Liver (tissue), 3 donors: Measurements from ENCODE around the gene AQP10.

ENCODE experiments used
- EGR1 ChIP-seq, 2 donors: IDR thresholded peaks; 2 replicates each; pipeline ENCODE4 v1.6.1; 2016 to 2018; ENCODE audit warnings: antibody characterized with exemption in 2 of 2, low read depth in 2 of 2
- GABPA ChIP-seq, 2 donors: IDR thresholded peaks in 1 of 2; conservative IDR thresholded peaks in 1 of 2; 2 replicates each; pipeline ENCODE4 v1.6.1; 2016; ENCODE audit warnings: antibody characterized with exemption in 2 of 2, mild to moderate bottlenecking in 1 of 2, moderate library complexity in 1 of 2
- JUND ChIP-seq, 2 donors: IDR thresholded peaks; 2 replicates each; pipeline ENCODE4 v1.6.1; 2016; ENCODE audit warnings: antibody characterized with exemption in 2 of 2
- RAD21 ChIP-seq, 2 donors: IDR thresholded peaks; 2 replicates each; pipeline ENCODE4 v1.6.1; 2016; ENCODE audit warnings: antibody characterized with exemption in 2 of 2, mild to moderate bottlenecking in 2 of 2
- SP1 ChIP-seq: IDR thresholded peaks from 2 replicates; pipeline ENCODE4 v1.6.1; 2018; ENCODE audit warnings: antibody characterized with exemption, mild to moderate bottlenecking
- TAF1 ChIP-seq: conservative IDR thresholded peaks from 2 replicates; pipeline ENCODE4 v1.6.1; 2016; ENCODE audit warnings: antibody characterized with exemption, mild to moderate bottlenecking
- YY1 ChIP-seq: IDR thresholded peaks from 2 replicates; pipeline ENCODE4 v1.6.1; 2016; ENCODE audit warnings: antibody characterized with exemption, mild to moderate bottlenecking
- TF ChIP-seq, protein P1 (sequence below): fragments of 150-350 bp; IDR thresholded peaks from 2 replicates; pipeline ENCODE4 v1.5.1; 2017; ENCODE audit warnings: improper control_type of control experiment, low read depth, low read length; ENCODE audit not compliant: missing input control
- TF ChIP-seq, protein P2 (sequence below): IDR thresholded peaks from 2 replicates; pipeline ENCODE4 v1.6.1; 2016; ENCODE audit warnings: antibody characterized with exemption, mild to moderate bottlenecking
- TF ChIP-seq, protein P3 (sequence below): IDR thresholded peaks from 2 replicates; pipeline ENCODE4 v1.6.1; 2016; ENCODE audit warnings: antibody characterized with exemption
- donor health status: healthy.
- donor health status: healthy.

DNA sequence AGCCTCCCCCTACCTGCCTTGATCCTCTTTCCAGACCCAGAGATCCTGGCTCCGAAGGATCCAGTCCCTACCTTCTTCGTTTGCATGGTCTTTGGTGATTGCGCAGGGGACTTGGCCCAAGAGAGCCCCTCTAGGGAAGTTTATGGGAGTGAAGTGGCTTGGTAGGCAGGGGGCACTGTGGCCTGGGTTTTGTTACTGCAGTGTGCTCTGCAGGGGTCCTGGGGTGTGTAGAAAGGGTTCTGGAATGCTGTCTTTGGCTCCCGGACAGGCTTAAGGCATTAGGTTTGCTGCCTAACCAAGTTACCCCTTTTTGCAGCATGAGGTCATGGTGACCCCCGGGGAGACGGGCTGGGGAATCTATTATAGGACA, 8.2 kb downstream of the AQP10 start:
- TF ChIP-seq, protein P1, sequence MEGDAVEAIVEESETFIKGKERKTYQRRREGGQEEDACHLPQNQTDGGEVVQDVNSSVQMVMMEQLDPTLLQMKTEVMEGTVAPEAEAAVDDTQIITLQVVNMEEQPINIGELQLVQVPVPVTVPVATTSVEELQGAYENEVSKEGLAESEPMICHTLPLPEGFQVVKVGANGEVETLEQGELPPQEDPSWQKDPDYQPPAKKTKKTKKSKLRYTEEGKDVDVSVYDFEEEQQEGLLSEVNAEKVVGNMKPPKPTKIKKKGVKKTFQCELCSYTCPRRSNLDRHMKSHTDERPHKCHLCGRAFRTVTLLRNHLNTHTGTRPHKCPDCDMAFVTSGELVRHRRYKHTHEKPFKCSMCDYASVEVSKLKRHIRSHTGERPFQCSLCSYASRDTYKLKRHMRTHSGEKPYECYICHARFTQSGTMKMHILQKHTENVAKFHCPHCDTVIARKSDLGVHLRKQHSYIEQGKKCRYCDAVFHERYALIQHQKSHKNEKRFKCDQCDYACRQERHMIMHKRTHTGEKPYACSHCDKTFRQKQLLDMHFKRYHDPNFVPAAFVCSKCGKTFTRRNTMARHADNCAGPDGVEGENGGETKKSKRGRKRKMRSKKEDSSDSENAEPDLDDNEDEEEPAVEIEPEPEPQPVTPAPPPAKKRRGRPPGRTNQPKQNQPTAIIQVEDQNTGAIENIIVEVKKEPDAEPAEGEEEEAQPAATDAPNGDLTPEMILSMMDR = no peak
- no peak for TF ChIP-seq RAD21 (IDR thresholded peaks at IDR 0.05)
- TF ChIP-seq SP1 = no peak
- no peak for TF ChIP-seq TAF1
- no peak for TF ChIP-seq EGR1 (IDR thresholded peaks at IDR 0.05; ENCODE audit: low read depth in 2 of 2)
- no peak for TF ChIP-seq YY1
- TF ChIP-seq, protein P2, sequence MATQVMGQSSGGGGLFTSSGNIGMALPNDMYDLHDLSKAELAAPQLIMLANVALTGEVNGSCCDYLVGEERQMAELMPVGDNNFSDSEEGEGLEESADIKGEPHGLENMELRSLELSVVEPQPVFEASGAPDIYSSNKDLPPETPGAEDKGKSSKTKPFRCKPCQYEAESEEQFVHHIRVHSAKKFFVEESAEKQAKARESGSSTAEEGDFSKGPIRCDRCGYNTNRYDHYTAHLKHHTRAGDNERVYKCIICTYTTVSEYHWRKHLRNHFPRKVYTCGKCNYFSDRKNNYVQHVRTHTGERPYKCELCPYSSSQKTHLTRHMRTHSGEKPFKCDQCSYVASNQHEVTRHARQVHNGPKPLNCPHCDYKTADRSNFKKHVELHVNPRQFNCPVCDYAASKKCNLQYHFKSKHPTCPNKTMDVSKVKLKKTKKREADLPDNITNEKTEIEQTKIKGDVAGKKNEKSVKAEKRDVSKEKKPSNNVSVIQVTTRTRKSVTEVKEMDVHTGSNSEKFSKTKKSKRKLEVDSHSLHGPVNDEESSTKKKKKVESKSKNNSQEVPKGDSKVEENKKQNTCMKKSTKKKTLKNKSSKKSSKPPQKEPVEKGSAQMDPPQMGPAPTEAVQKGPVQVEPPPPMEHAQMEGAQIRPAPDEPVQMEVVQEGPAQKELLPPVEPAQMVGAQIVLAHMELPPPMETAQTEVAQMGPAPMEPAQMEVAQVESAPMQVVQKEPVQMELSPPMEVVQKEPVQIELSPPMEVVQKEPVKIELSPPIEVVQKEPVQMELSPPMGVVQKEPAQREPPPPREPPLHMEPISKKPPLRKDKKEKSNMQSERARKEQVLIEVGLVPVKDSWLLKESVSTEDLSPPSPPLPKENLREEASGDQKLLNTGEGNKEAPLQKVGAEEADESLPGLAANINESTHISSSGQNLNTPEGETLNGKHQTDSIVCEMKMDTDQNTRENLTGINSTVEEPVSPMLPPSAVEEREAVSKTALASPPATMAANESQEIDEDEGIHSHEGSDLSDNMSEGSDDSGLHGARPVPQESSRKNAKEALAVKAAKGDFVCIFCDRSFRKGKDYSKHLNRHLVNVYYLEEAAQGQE = no peak
- TF ChIP-seq, protein P3, sequence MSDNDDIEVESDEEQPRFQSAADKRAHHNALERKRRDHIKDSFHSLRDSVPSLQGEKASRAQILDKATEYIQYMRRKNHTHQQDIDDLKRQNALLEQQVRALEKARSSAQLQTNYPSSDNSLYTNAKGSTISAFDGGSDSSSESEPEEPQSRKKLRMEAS = no peak
- no peak for TF ChIP-seq JUND (IDR thresholded peaks at IDR 0.05)
- TF ChIP-seq GABPA (IDR thresholded peaks at IDR 0.05 in 1 of 2, conservative IDR thresholded peaks at IDR 0.05 in 1 of 2) = no peak
